NB4 (cell line): Measurements from ENCODE around the gene OOEP.

Experiments
- MYC ChIP-seq: IDR thresholded peaks from 2 replicates; pipeline ENCODE4 v1.6.1; 2011; ENCODE audit warnings: low read depth, low read length
- POLR2A ChIP-seq: IDR thresholded peaks from 2 replicates; pipeline ENCODE4 v1.6.1; 2011; ENCODE audit warnings: mild to moderate bottlenecking; ENCODE audit not compliant: insufficient read length; ENCODE audit errors: extremely low read depth
- TF ChIP-seq, protein P1 (sequence below): IDR thresholded peaks from one replicate; pipeline ENCODE4 v1.5.1; 2012; ENCODE audit warnings: low read depth, low read length
- TF ChIP-seq, protein P2 (sequence below): IDR thresholded peaks from 2 replicates; pipeline ENCODE4 v1.6.1; 2011; ENCODE audit warnings: low read depth, low read length

DNA sequence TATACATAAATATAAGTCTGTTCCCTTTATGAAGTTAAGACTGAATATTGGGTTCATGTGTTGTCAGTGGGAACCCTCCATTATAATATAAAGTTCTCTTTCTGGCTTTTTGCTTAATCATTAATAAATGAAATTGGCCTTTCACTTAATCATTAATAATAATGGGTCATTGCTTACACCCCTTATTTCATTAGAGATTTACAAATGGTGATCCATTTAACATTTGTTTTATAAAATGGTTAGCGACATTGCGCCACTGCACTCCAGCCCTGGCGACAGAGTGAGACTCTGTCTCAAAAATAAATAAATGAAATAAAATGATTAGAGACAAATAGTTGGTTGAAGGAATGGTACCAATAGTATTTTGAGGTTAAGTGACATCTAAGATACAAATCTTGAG is 43.4 kb upstream of the OOEP start:
- TF ChIP-seq, protein P1, sequence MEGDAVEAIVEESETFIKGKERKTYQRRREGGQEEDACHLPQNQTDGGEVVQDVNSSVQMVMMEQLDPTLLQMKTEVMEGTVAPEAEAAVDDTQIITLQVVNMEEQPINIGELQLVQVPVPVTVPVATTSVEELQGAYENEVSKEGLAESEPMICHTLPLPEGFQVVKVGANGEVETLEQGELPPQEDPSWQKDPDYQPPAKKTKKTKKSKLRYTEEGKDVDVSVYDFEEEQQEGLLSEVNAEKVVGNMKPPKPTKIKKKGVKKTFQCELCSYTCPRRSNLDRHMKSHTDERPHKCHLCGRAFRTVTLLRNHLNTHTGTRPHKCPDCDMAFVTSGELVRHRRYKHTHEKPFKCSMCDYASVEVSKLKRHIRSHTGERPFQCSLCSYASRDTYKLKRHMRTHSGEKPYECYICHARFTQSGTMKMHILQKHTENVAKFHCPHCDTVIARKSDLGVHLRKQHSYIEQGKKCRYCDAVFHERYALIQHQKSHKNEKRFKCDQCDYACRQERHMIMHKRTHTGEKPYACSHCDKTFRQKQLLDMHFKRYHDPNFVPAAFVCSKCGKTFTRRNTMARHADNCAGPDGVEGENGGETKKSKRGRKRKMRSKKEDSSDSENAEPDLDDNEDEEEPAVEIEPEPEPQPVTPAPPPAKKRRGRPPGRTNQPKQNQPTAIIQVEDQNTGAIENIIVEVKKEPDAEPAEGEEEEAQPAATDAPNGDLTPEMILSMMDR: no peak
- TF ChIP-seq POLR2A (no peak), MYC (no peak)
- TF ChIP-seq, protein P2, sequence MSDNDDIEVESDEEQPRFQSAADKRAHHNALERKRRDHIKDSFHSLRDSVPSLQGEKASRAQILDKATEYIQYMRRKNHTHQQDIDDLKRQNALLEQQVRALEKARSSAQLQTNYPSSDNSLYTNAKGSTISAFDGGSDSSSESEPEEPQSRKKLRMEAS: no peak
